GM12878 (cell line): Measurements from ENCODE around the gene DDR2. TPM values are rescaled to one million over a fixed set of nuclear protein-coding genes. Genes with fewer than 3 reads are reported as not detected.

Experiments
- ATAC-seq: fragments of 200-7000 bp; cut with Tn5 transposase; 3 replicates; pipeline ENCODE4 v1.9.1; 2020; ENCODE audit warnings: mild to moderate bottlenecking, moderate library complexity
- BruUV-seq: library from RNA; stranded (reverse); fragments of 400-500 nt; replicated peaks from 2 replicates; lab custom pipeline; 2021; lab: Mats Ljungman, UMichigan
- CTCF ChIA-PET: fragments of 300-600 bp; sonication (Branson Sonifier 250); formaldehyde crosslinking; extraction: SDS; loops from one replicate; lab custom pipeline; 2021; ENCODE audit warnings: inconsistent platforms; lab: Yijun Ruan, JAX
- POLR2A ChIA-PET: fragments of 350-600 bp; formaldehyde crosslinking; extraction: SDS; loops from one replicate; lab custom pipeline; 2021; ENCODE audit warnings: inconsistent platforms; lab: Charles Lee
- RAD21 ChIA-PET: fragments of 300-600 bp; sonication (Branson Sonifier 250); formaldehyde crosslinking; loops from one replicate; lab custom pipeline; 2023; ENCODE audit warnings: antibody characterized with exemption; ENCODE audit not compliant: unreplicated experiment; lab: Charles Lee
- SMC1A ChIA-PET: fragments of 300-600 bp; sonication (Branson Sonifier 250); formaldehyde crosslinking; loops from one replicate; lab custom pipeline; 2023; ENCODE audit not compliant: unreplicated experiment, uncharacterized antibody; lab: Charles Lee
- DNase-seq: peaks from one replicate; pipeline ENCODE4 v3.0.0-alpha.2; 2011; ENCODE audit warnings: low read depth, low spot score
- FAIRE-seq: peaks from 3 replicates; lab custom pipeline; 2011; peaks lifted over from hg19 to GRCh38; lab: Jason Lieb, UNC
- H2AFZ ChIP-seq: 2 replicates; pipeline ENCODE4 v1.6.0; 2011; ENCODE audit warnings: low read depth, low read length, control low read depth; ENCODE audit not compliant: control insufficient read depth
- H3K27ac ChIP-seq: 2 replicates; pipeline ENCODE4 v1.5.1; 2011; ENCODE audit warnings: control low read depth; ENCODE audit not compliant: control insufficient read depth, insufficient read depth
- H3K27me3 ChIP-seq, 2 experiments: replicated peaks in 1 of 2; 2 replicates each; pipeline versions ENCODE4 v1.6.0 to v1.6.1; 2011; ENCODE audit warnings: low read length in 1 of 2; ENCODE audit not compliant: control insufficient read depth in 2 of 2, insufficient read depth in 2 of 2
- H3K36me3 ChIP-seq, 2 experiments: 2 replicates each; pipeline ENCODE4 v1.5.1; 2011; ENCODE audit warnings: low read length in 1 of 2; ENCODE audit not compliant: control insufficient read depth in 2 of 2, insufficient read depth in 2 of 2
- H3K4me1 ChIP-seq: 2 replicates; pipeline ENCODE4 v1.6.1; 2011; ENCODE audit warnings: mild to moderate bottlenecking, low read length, moderate library complexity, mixed read lengths; ENCODE audit not compliant: control insufficient read depth, insufficient read depth
- H3K4me2 ChIP-seq: 2 replicates; pipeline ENCODE4 v1.6.0; 2011; ENCODE audit warnings: control low read depth; ENCODE audit not compliant: control insufficient read depth, insufficient read depth
- H3K4me3 ChIP-seq: fragments of 200-600 bp; sonication (generic); 2 replicates; pipeline ENCODE4 v1.5.1; 2016
- H3K79me2 ChIP-seq: 2 replicates; pipeline ENCODE4 v1.6.0; 2011; ENCODE audit warnings: low read length; ENCODE audit not compliant: control insufficient read depth, insufficient read depth
- H3K9ac ChIP-seq: 2 replicates; pipeline ENCODE4 v1.8.0; 2011; ENCODE audit warnings: low read length, control low read depth, mixed read lengths; ENCODE audit not compliant: control insufficient read depth, insufficient read depth
- H3K9me3 ChIP-seq: replicated peaks from 3 replicates; pipeline ENCODE4 v1.5.1; 2011; ENCODE audit warnings: mild to moderate bottlenecking, low read length; ENCODE audit not compliant: control insufficient read depth, insufficient read depth
- H4K20me1 ChIP-seq: 2 replicates; pipeline ENCODE4 v1.6.0; 2011; ENCODE audit not compliant: control insufficient read depth, insufficient read depth
- BCL3 ChIP-seq: IDR thresholded peaks from 2 replicates; pipeline ENCODE4 v1.6.1; 2011; ENCODE audit warnings: borderline replicate concordance, low read depth, mild to moderate bottlenecking, moderate library complexity, low read length; ENCODE audit not compliant: insufficient read depth, poor library complexity, severe bottlenecking
- BMI1 ChIP-seq: fragments of 450-650 bp; IDR thresholded peaks from 2 replicates; pipeline ENCODE4 v1.6.1; 2016; ENCODE audit warnings: mild to moderate bottlenecking, moderate library complexity, borderline replicate concordance
- CBFB ChIP-seq: IDR thresholded peaks from 2 replicates; pipeline ENCODE4 v1.6.1; 2016; ENCODE audit warnings: antibody characterized with exemption, low read depth
- DPF2 ChIP-seq: fragments of 450-650 bp; IDR thresholded peaks from 2 replicates; pipeline ENCODE4 v1.6.1; 2017; ENCODE audit warnings: mild to moderate bottlenecking
- EGR1 ChIP-seq, 2 experiments: IDR thresholded peaks; 1 replicate in 1 of 2; 2 replicates in 1 of 2; pipeline ENCODE4 v1.6.1; 2011 to 2012; ENCODE audit warnings: low read depth in 2 of 2, low read length in 2 of 2, borderline replicate concordance in 1 of 2, mild to moderate bottlenecking in 1 of 2, moderate library complexity in 1 of 2
- ETV6 ChIP-seq, 2 experiments: fragments of 450-650 bp in 1 of 2; IDR thresholded peaks in 1 of 2; conservative IDR thresholded peaks in 1 of 2; 2 replicates each; pipeline ENCODE4 v1.6.1; 2014; ENCODE audit warnings: antibody characterized with exemption in 1 of 2, borderline replicate concordance in 1 of 2, low read depth in 1 of 2, mild to moderate bottlenecking in 1 of 2, moderate library complexity in 1 of 2
- FOXK2 ChIP-seq: fragments of 450-650 bp; IDR thresholded peaks from 2 replicates; pipeline ENCODE4 v1.6.1; 2017; ENCODE audit warnings: mild to moderate bottlenecking, moderate library complexity
- JUND ChIP-seq: IDR thresholded peaks from 2 replicates; pipeline ENCODE4 v1.6.1; 2012; ENCODE audit warnings: low read depth, mild to moderate bottlenecking, low read length, improper control_type of control experiment, moderate library complexity
- LARP7 ChIP-seq: fragments of 450-650 bp; IDR thresholded peaks from 2 replicates; pipeline ENCODE4 v1.6.1; 2017; ENCODE audit warnings: mild to moderate bottlenecking
- MEF2B ChIP-seq: fragments of 450-650 bp; IDR thresholded peaks from 2 replicates; pipeline ENCODE4 v1.6.1; 2018; ENCODE audit warnings: mild to moderate bottlenecking, moderate library complexity; ENCODE audit not compliant: partially characterized antibody, poor library complexity, severe bottlenecking
- MYC ChIP-seq: IDR thresholded peaks from 2 replicates; pipeline ENCODE4 v1.6.1; 2011; ENCODE audit warnings: mild to moderate bottlenecking, low read length, moderate library complexity, inconsistent platforms; ENCODE audit not compliant: insufficient read depth, insufficient replicate concordance, insufficient read length, severe bottlenecking
- RAD21 ChIP-seq: IDR thresholded peaks from 2 replicates; pipeline ENCODE4 v1.6.1; 2011; ENCODE audit warnings: mild to moderate bottlenecking, low read depth, low read length, moderate library complexity; ENCODE audit not compliant: insufficient read depth
- RCOR1 ChIP-seq: conservative IDR thresholded peaks from 2 replicates; pipeline ENCODE4 v1.6.1; 2012; ENCODE audit warnings: low read depth, low read length, improper control_type of control experiment
- SREBF2 ChIP-seq: IDR thresholded peaks from 2 replicates; pipeline ENCODE4 v1.6.1; 2012; ENCODE audit warnings: mild to moderate bottlenecking, low read length
- ZNF622 ChIP-seq: fragments of 450-650 bp; IDR thresholded peaks from 2 replicates; pipeline ENCODE4 v1.6.1; 2017; ENCODE audit warnings: mild to moderate bottlenecking, inconsistent platforms
- in situ Hi-C: fragments of 300-500 bp; cut with MboI; formaldehyde crosslinking; loops from 9 replicates; pipeline ENCODE4 v1.14.3; 2018; ENCODE audit warnings: mixed read lengths
- intact Hi-C: fragments of 100-400 bp; cut with micrococcal nuclease; formaldehyde crosslinking; loops from one replicate; pipeline ENCODE4 v1.14.2; 2022; ENCODE audit not compliant: unreplicated experiment
- polyA plus RNA-seq, 11 experiments: library from polyadenylated mRNA; depleted of rRNA in 4 of 11; unstranded in 6 of 11; stranded (reverse) in 5 of 11; fragments of >200 nt; fragmentation: Nextera tagmentation in 4 of 11; fragmentation: Illumina TruSeq in 1 of 11; extraction: Ambion mirVana in 4 of 11; extraction: Trizol in 1 of 11; gene quantifications; 1 replicate in 1 of 11; 2 replicates in 10 of 11; pipeline versions ENCODE4 v1.2.1 to v1.2.3, GENCODE V29; 2011 to 2016; ENCODE audit warnings: inconsistent platforms in 2 of 11, missing spikeins in 2 of 11, low read depth in 1 of 11
- total RNA-seq, 4 experiments: library from RNA; depleted of rRNA in 3 of 4; stranded (reverse); fragments of >200 nt in 3 of 4; fragmentation: Illumina TruSeq in 1 of 4; extraction: Trizol in 1 of 4; gene quantifications; 2 replicates each; pipeline versions ENCODE4 v1.2.1 to v1.2.3, GENCODE V29; 2013 to 2021
- TF ChIP-seq, protein P1 (sequence below): fragments of 450-650 bp; IDR thresholded peaks from 2 replicates; pipeline ENCODE4 v1.6.1; 2016; ENCODE audit warnings: mild to moderate bottlenecking
- TF ChIP-seq, protein P2 (sequence below): IDR thresholded peaks from 2 replicates; pipeline ENCODE4 v1.6.1; 2011; ENCODE audit warnings: borderline replicate concordance, low read depth, mild to moderate bottlenecking, moderate library complexity, mixed read lengths, low read length; ENCODE audit not compliant: insufficient read depth; ENCODE audit errors: extremely low read length

Gene DDR2
- total and polyA plus RNA-seq, 10 of the 15 experiments (the other 5 are each of a cell fraction or from before 2014, with no cell fraction given): 1.9 to 8.8 (median 5.5) TPM

- Histone ChIP-seq H3K36me3 (no peaks in the 10 kb centered on the region), H3K4me3 (no peak overlapping the region), H3K9ac (no peak overlapping the region), H4K20me1 (no peaks in the 10 kb centered on the region), H3K4me2 (no peak overlapping the region), H3K4me1 (no peaks in the 10 kb centered on the region), H3K9me3 (no peaks in the 10 kb centered on the region), H3K27me3 (no peaks in the 10 kb centered on the region), H2AFZ (no peak overlapping the region), H3K79me2 (no peaks in the 10 kb centered on the region), H3K27ac (no peak overlapping the region)
- intact Hi-C loops: no loop called here
- POLR2A ChIA-PET: interaction anchor here (0.9 kb wide), 1 partner anchor 11 kb away, joined by 3 read pairs; no protein-coding TSS in a partner anchor
- SMC1A ChIA-PET: interaction anchor here (1.1 to 1.4 kb wide), 3 partner anchors 9 to 31 kb away, joined by 3 to 4 read pairs (median 4); no protein-coding TSS in a partner anchor
- FAIRE-seq (no peak), ATAC-seq (no peak), DNase-seq (no peak)
- in situ Hi-C loops: no loop called here
- RAD21 ChIA-PET: interaction anchor here (2.0 kb wide), 1 partner anchor 91 kb away, joined by 4 read pairs; no protein-coding TSS in a partner anchor
- CTCF ChIA-PET: interaction anchor here (1.6 kb wide), 1 partner anchor 79 kb away, joined by 3 read pairs; no protein-coding TSS in a partner anchor
- no TSS peak for BruUV-seq
- TF ChIP-seq JUND (no peak), DPF2 (no peak), ETV6 (conservative IDR thresholded peaks at IDR 0.05 in 1 of 2, IDR thresholded peaks at IDR 0.05 in 1 of 2; ENCODE audit: borderline replicate concordance in 1 of 2, low read depth in 1 of 2) (no peak), CBFB (no peak), EGR1 (IDR thresholded peaks at IDR 0.05; ENCODE audit: borderline replicate concordance in 1 of 2, low read depth in 2 of 2, low read length in 2 of 2) (no peak), MEF2B (no peak), MYC (no peak), RAD21 (no peak), FOXK2 (no peak), LARP7 (no peak), ZNF622 (no peak), BMI1 (no peak), RCOR1 (no peak), BCL3 (no peak), SREBF2 (no peak)
- TF ChIP-seq, protein P1, sequence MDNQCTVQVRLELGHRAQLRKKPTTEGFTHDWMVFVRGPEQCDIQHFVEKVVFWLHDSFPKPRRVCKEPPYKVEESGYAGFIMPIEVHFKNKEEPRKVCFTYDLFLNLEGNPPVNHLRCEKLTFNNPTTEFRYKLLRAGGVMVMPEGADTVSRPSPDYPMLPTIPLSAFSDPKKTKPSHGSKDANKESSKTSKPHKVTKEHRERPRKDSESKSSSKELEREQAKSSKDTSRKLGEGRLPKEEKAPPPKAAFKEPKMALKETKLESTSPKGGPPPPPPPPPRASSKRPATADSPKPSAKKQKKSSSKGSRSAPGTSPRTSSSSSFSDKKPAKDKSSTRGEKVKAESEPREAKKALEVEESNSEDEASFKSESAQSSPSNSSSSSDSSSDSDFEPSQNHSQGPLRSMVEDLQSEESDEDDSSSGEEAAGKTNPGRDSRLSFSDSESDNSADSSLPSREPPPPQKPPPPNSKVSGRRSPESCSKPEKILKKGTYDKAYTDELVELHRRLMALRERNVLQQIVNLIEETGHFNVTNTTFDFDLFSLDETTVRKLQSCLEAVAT: no peak
- TF ChIP-seq, protein P2, sequence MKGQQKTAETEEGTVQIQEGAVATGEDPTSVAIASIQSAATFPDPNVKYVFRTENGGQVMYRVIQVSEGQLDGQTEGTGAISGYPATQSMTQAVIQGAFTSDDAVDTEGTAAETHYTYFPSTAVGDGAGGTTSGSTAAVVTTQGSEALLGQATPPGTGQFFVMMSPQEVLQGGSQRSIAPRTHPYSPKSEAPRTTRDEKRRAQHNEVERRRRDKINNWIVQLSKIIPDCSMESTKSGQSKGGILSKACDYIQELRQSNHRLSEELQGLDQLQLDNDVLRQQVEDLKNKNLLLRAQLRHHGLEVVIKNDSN: no peak
Observed at GRCh38 chr1:162721471-162721870, 89.2 kb downstream of the DDR2 start.
